Activated T-helper 1 cell treated with anti-CD3 and anti-CD28 coated beads, Interleukin-12 subunit alpha, Interleukin-12 subunit beta, Interleukin-2, Interleukin-4 antibody, amounts not matched to agents 30 ng/mL and 10 ng/mL and 1 ng/mL, durations not matched to agents 14 hours and 24 hours and 36 hours (primary cell): Measurements from ENCODE around the gene CDK3. TPM values are rescaled to one million over a fixed set of nuclear protein-coding genes. Genes with fewer than 3 reads are reported as not detected.

Experiments used
- DNase-seq: peaks from one replicate; pipeline ENCODE4 v3.0.0; 2021; ENCODE audit warnings: low spot score
- H3K27ac Mint-ChIP-seq: one replicate; pipeline ENCODE4 v1.8.0; 2021; ENCODE audit warnings: mild to moderate bottlenecking, mixed read lengths
- H3K27me3 Mint-ChIP-seq: one replicate; pipeline ENCODE4 v1.8.0; 2022; ENCODE audit warnings: mild to moderate bottlenecking, moderate library complexity, mixed read lengths; ENCODE audit not compliant: insufficient read depth
- H3K36me3 Mint-ChIP-seq: one replicate; pipeline ENCODE4 v1.8.0; 2021; ENCODE audit warnings: low read depth, mixed read lengths
- H3K4me1 Mint-ChIP-seq: one replicate; pipeline ENCODE4 v1.8.0; 2021; ENCODE audit warnings: low read depth, mixed read lengths
- H3K4me3 Mint-ChIP-seq: one replicate; pipeline ENCODE4 v1.8.0; 2021; ENCODE audit warnings: mild to moderate bottlenecking, moderate library complexity, mixed read lengths
- H3K9me3 Mint-ChIP-seq: one replicate; pipeline ENCODE4 v1.8.0; 2021; ENCODE audit warnings: mixed read lengths
- intact Hi-C: fragments of 100-400 bp; cut with micrococcal nuclease; formaldehyde crosslinking; loops from one replicate; pipeline ENCODE4 v1.15.1; 2024
- total RNA-seq: library from RNA; stranded (reverse); gene quantifications from 2 replicates; pipeline ENCODE4 v1.2.3, GENCODE V29; 2022

The CDK3 gene
- total RNA-seq, 1 donor from 2014 or later: 5.3 TPM

GRCh38 chr17:76009969-76010661 lies 9.5 kb downstream of the CDK3 start:
- Mint-ChIP-seq H3K36me3 (peaks cover 2% of the 10 kb centered on the region), H3K4me3 (no peak overlapping the region), H3K27me3 (peaks cover 2% of the 10 kb centered on the region), H3K9me3 (no peaks in the 10 kb centered on the region), H3K27ac (no peak overlapping the region), H3K4me1 (peaks cover 4% of the 10 kb centered on the region)
- intact Hi-C loops: loop anchor here (5.0 kb wide), 1 partner anchor 62 kb away; the partner anchor contains the start of genes GALR2 and SRP68
- no peak for DNase-seq

DNA sequence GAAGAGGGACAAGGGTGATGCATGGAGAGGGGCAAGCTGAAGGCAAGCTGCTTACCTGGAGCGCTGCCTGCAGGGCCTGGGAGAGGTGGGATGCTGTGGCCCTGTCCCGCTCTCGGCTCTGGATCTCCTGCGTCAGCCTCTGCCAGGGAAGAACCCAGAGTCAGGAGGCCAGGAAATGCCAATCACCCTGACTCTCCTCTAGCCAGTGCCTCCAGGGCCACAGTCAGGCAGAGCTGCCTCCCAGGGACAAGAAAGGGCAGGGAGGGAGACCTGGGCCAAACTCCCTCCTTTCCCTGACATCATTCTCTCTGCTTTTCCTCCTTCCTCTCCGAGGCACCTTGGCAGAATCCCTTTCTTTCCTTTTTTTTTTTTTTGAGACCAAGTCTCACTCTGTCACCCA lies 11.3 kb downstream of the CDK3 start:
- no peak overlapping the region for H3K4me3 Mint-ChIP-seq
- no peaks in the 10 kb centered on the region for H3K9me3 Mint-ChIP-seq
- H3K4me1 Mint-ChIP-seq: no peaks in the 10 kb centered on the region
- no peak for DNase-seq
- no peaks in the 10 kb centered on the region for H3K36me3 Mint-ChIP-seq
- H3K27me3 Mint-ChIP-seq: peaks cover 2% of the 10 kb centered on the region
- intact Hi-C loops: loop anchor here (5.0 kb wide), 1 partner anchor 60 kb away; the partner anchor contains the start of genes GALR2 and SRP68
- no peak overlapping the region for H3K27ac Mint-ChIP-seq

- Mint-ChIP-seq H3K36me3 (no peaks in the 10 kb centered on the region), H3K27ac (no peak overlapping the region), H3K4me3 (no peak overlapping the region), H3K9me3 (no peaks in the 10 kb centered on the region), H3K27me3 (peaks cover 2% of the 10 kb centered on the region), H3K4me1 (no peaks in the 10 kb centered on the region)
- intact Hi-C loops: loop anchor here (5.0 kb wide), 1 partner anchor 59 kb away; the partner anchor contains the start of genes GALR2 and SRP68
- DNase-seq: no peak
These were observed 12.8 kb downstream of the CDK3 start for GRCh38 chr17:76013377-76013932.

DNA sequence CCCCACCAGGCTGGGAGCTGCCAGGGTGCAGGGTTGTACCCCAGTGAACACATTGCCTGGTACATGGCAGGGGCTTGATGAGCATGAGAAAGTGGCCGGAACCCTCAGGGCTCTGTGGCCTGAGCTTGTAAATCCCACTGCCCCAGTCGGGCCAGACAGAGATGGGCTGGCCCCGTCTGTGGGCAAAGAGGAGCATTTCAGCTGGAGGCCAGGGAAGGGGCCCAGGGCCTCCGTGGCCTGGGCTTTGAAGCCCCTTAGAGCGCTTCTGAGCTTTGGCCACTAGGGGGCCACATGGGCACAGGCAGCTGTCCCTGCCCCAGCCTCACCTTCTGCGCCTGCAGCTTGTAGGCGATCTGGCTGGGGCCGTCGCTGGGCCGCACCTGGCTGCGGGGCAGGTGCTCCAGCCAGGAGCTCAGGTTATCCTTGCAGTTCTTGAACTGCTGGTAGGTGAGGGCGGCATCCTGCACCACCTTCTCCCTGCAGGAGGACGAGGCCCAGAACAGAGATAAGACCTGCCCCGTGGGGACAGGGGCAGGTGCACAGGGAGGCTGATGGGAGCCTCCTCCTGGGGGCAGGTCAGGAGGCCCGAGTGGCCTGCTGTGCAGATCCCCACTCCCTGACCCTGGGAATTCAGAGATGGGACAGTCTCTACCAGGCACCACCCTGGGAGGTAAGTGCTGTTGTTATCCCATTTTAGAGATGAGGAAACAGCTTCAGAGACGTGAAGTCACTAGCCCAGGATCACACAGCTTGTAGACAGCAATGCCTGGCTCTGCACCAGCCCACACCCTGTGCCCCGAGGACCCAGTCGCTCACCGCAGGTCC lies 13.7 kb downstream of the CDK3 start:
- H3K36me3 Mint-ChIP-seq: no peaks in the 10 kb centered on the region
- intact Hi-C loops: loop anchor here (1.0 to 5.0 kb wide), 4 partner anchors 58 to 285 kb away; partner anchors contain the start of genes GALR2 and SRP68
- H3K27me3 Mint-ChIP-seq: peaks cover 2% of the 10 kb centered on the region
- H3K4me1 Mint-ChIP-seq: no peaks in the 10 kb centered on the region
- no peak overlapping the region for H3K27ac Mint-ChIP-seq
- DNase-seq: peak; percentile 67
- no peaks in the 10 kb centered on the region for H3K9me3 Mint-ChIP-seq
- H3K4me3 Mint-ChIP-seq: no peak overlapping the region

DNA sequence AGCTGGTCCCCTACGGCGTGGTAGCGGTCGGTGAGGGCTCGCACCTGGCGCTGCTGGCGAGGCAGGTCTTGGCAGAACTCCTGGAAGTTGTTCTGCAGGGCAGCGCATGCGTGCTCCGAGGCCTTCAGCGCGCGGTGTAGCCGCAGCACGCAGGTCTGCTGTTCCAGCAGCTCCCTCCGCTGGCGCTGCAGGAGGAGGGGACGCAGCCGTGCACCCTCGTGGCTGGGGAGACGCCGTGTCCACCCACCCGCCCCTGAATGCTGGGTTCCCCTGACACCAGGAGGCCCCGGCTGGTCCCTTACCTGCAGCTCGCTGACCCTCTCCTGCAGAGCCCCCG lies 14.2 kb downstream of the CDK3 start:
- no peaks in the 10 kb centered on the region for H3K36me3 Mint-ChIP-seq
- DNase-seq: no peak
- H3K27me3 Mint-ChIP-seq: peaks cover 2% of the 10 kb centered on the region

GRCh38 chr17:76017481-76018339 lies 17.1 kb downstream of the CDK3 start:
- DNase-seq: no peak
- H3K4me1 Mint-ChIP-seq: no peaks in the 10 kb centered on the region
- H3K27ac Mint-ChIP-seq: no peak overlapping the region
- H3K27me3 Mint-ChIP-seq: no peaks in the 10 kb centered on the region
- intact Hi-C loops: no loop called here
- no peaks in the 10 kb centered on the region for H3K9me3 Mint-ChIP-seq
- no peak overlapping the region for H3K4me3 Mint-ChIP-seq
- no peaks in the 10 kb centered on the region for H3K36me3 Mint-ChIP-seq

More for the DNA sequence above, 14.2 kb downstream of the CDK3 start:
- no peak overlapping the region for H3K27ac Mint-ChIP-seq
- no peak overlapping the region for H3K4me3 Mint-ChIP-seq
- no peaks in the 10 kb centered on the region for H3K9me3 Mint-ChIP-seq
- intact Hi-C loops: loop anchor here (1.0 to 5.0 kb wide), 4 partner anchors 57 to 284 kb away; partner anchors contain the start of genes GALR2 and SRP68
- H3K4me1 Mint-ChIP-seq: no peaks in the 10 kb centered on the region

DNA sequence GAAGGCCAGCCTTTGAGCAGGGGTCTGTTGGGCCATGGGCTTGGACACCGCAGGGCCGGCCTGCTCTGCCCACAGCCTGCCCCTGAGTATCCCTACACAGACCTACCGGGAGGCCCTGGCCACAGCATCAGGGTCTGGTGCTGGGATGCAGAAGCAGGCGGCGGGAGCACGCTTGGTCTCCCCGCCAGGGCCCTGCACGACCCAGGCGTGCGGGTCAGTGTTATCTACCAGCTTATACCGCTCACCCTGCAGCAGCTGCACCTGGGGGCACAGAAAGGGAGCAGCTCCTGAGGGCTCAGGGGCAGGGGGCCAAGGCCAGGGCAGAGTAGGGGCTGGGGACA lies 17.7 kb downstream of the CDK3 start:
- no peak for DNase-seq
- intact Hi-C loops: no loop called here
- H3K4me3 Mint-ChIP-seq: no peak overlapping the region
- no peaks in the 10 kb centered on the region for H3K27me3 Mint-ChIP-seq
- H3K27ac Mint-ChIP-seq: no peak overlapping the region
- no peaks in the 10 kb centered on the region for H3K9me3 Mint-ChIP-seq
- H3K36me3 Mint-ChIP-seq: no peaks in the 10 kb centered on the region
- no peaks in the 10 kb centered on the region for H3K4me1 Mint-ChIP-seq

DNA sequence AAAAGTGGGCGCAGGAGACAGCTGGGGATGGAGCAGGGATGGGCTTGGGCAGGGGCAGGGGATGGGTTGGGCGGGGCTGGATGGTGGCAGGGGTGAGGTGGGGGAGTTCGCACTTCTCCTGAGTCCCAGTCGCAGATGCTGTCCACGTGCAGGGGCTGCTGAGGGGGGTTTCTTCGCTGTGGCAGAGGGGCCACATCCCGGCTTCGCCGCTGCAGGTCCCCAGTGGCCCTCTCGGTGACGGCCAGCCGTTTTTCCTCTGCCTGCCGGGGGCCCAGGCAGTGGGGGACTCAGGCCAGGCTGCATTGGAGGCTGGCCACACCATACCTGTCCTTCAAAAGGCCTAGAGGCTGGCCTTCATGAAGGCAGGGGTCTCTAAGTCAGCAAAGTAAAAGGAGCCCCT lies 18.1 kb downstream of the CDK3 start:
- H3K27me3 Mint-ChIP-seq: no peaks in the 10 kb centered on the region

GRCh38 chr17:76019833-76020467 lies 19.3 kb downstream of the CDK3 start:
- Mint-ChIP-seq H3K9me3 (no peaks in the 10 kb centered on the region), H3K27me3 (no peaks in the 10 kb centered on the region), H3K4me1 (no peaks in the 10 kb centered on the region), H3K4me3 (no peak overlapping the region), H3K36me3 (no peaks in the 10 kb centered on the region), H3K27ac (no peak overlapping the region)
- no peak for DNase-seq
- intact Hi-C loops: no loop called here

More for the DNA sequence above, 18.1 kb downstream of the CDK3 start:
- no peak overlapping the region for H3K27ac Mint-ChIP-seq
- no peak for DNase-seq
- no peaks in the 10 kb centered on the region for H3K36me3 Mint-ChIP-seq
- H3K4me3 Mint-ChIP-seq: no peak overlapping the region
- no peaks in the 10 kb centered on the region for H3K9me3 Mint-ChIP-seq
- intact Hi-C loops: no loop called here
- H3K4me1 Mint-ChIP-seq: no peaks in the 10 kb centered on the region

GRCh38 chr17:76022285-76022684 lies 21.6 kb downstream of the CDK3 start:
- Mint-ChIP-seq H3K27me3 (no peaks in the 10 kb centered on the region), H3K4me1 (no peaks in the 10 kb centered on the region), H3K36me3 (no peaks in the 10 kb centered on the region), H3K4me3 (no peak overlapping the region), H3K27ac (no peak overlapping the region), H3K9me3 (no peaks in the 10 kb centered on the region)
- DNase-seq: no peak
- intact Hi-C loops: no loop called here

DNA sequence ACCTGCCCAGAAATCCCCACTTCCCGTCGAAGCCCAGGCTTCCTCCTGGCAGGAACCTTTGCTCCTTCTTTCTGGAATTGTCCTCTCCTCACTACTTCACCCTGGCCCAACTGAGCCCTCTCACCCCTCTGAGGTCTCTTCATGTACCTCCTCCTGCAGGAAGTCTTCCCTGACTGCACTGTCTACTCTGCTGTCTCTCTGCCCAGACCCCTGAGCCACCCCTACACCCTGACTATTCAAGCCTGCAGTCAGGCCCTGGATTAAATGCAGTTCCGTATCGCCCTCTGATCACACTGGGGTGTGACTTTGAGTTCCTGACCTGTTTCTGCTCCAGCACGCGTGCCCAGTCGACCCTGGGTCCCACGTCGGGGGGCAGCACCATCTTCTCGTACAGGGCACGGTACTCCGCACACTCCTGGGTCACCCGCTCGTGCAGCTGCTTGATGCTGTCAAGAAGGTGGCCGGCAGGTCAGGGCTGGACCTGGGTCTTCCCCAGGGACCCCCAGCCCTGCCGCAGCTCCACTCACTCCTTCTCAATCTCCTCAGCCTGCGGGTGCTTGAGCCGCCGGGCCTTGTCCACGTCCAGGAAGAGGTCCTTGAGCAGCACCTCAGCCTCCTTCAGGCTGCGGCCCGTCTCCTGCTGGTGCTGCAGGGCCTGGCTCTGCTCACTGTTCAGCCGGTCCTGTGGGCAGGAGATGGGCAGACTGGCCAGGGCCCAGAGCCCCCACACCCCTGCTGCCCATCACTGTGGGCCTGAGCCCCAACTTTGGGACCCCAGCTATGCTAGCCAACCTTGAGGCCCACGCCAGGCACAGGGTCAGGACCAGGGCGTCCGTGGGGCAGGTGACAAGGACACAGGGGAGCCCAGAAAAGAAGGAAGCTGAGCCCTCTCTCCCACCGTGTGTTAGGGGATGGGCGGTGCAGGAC lies 22.6 kb downstream of the CDK3 start:
- Mint-ChIP-seq H3K27me3 (no peaks in the 10 kb centered on the region), H3K4me1 (no peaks in the 10 kb centered on the region), H3K4me3 (no peak overlapping the region), H3K9me3 (no peaks in the 10 kb centered on the region), H3K27ac (no peak overlapping the region), H3K36me3 (no peaks in the 10 kb centered on the region)
- DNase-seq: no peak
- intact Hi-C loops: no loop called here
